Measurements from ENCODE around the gene BOLL.

BOLL gene

DNA sequence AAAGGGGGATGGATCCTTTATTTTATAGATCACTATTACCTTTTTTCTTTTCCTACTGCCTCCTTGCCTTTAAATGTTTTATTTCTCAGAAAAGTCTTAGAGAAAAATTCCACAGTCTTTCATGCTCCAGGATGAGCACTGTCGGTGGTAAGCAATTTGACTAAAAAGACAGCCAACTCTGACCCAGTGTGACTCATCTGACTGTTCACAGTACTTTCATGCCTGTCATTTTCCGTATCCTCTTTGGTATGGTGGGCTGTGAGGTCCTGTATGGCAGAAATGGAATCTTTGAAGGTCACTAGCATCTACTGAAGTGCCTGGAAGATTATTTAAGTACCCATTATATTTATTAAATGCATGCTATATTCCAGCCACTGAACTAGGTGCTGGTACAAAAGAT, 107.6 kb downstream of the BOLL start:
- H3K4me2 ChIP-seq (ENCODE audit: low read length), result no peak overlapping the region
- H3K9me2 ChIP-seq (replicated peaks; ENCODE audit: control insufficient read depth, low read length), result no peaks in the 10 kb centered on the region
- TF ChIP-seq, protein P1, sequence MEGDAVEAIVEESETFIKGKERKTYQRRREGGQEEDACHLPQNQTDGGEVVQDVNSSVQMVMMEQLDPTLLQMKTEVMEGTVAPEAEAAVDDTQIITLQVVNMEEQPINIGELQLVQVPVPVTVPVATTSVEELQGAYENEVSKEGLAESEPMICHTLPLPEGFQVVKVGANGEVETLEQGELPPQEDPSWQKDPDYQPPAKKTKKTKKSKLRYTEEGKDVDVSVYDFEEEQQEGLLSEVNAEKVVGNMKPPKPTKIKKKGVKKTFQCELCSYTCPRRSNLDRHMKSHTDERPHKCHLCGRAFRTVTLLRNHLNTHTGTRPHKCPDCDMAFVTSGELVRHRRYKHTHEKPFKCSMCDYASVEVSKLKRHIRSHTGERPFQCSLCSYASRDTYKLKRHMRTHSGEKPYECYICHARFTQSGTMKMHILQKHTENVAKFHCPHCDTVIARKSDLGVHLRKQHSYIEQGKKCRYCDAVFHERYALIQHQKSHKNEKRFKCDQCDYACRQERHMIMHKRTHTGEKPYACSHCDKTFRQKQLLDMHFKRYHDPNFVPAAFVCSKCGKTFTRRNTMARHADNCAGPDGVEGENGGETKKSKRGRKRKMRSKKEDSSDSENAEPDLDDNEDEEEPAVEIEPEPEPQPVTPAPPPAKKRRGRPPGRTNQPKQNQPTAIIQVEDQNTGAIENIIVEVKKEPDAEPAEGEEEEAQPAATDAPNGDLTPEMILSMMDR (IDR thresholded peaks at IDR 0.05; ENCODE audit: low read depth, low read length, poor library complexity, severe bottlenecking), result no peak
- no peak for TF ChIP-seq EZH2phosphoT487 (IDR thresholded peaks at IDR 0.05; ENCODE audit: borderline replicate concordance, low read length)
- H3K9me3 ChIP-seq (ENCODE audit: control insufficient read depth, insufficient read depth, low read length), result no peaks in the 10 kb centered on the region
- H3K4me3 ChIP-seq (ENCODE audit: low read length), result no peak overlapping the region
- no peaks in the 10 kb centered on the region for H3K36me3 ChIP-seq (ENCODE audit: control insufficient read depth, low read length)
- no peaks in the 10 kb centered on the region for H3K79me2 ChIP-seq (ENCODE audit: control insufficient read depth, low read length)
- H3K27ac ChIP-seq (ENCODE audit: low read depth, low read length), result no peak overlapping the region
- no peaks in the 10 kb centered on the region for H3K4me1 ChIP-seq (ENCODE audit: control insufficient read depth, low read length)
- H3F3A ChIP-seq (ENCODE audit: control insufficient read depth, insufficient read depth), result no peaks in the 10 kb centered on the region
- H4K20me1 ChIP-seq (ENCODE audit: control insufficient read depth, insufficient read depth, low read depth, low read length), result no peaks in the 10 kb centered on the region
- H3K27me3 ChIP-seq (ENCODE audit: control insufficient read depth, low read length), result peaks cover 9% of the 10 kb centered on the region

DNA sequence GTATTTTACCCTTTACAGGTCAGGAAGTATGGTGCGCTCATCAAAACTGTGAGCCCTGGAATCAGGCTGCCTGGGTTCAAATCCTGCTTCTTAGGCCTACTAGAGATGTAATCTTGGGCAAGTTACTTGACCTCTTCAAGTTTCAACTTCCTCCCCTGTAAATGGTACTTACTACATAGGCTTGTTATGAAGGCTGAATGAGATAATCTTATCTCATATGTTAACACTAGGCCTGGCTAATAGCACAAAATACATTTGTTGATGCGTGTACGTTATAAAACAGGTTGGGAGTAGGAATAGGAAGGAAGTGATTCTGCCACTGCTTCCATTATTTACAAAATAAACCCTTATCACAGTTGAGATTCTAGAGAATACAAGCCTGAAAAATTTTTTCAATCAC, 108.1 kb downstream of the BOLL start:
- no peak overlapping the region for H3K27ac ChIP-seq (ENCODE audit: low read depth, low read length)

More for the DNA sequence above, 108.1 kb downstream of the BOLL start:
- Histone ChIP-seq H3K9me3 (ENCODE audit: control insufficient read depth, insufficient read depth, low read length) (no peaks in the 10 kb centered on the region), H3K27me3 (ENCODE audit: control insufficient read depth, low read length) (peaks cover 9% of the 10 kb centered on the region), H3K4me1 (ENCODE audit: control insufficient read depth, low read length) (no peaks in the 10 kb centered on the region), H3K9me2 (replicated peaks; ENCODE audit: control insufficient read depth, low read length) (no peaks in the 10 kb centered on the region), H4K20me1 (ENCODE audit: control insufficient read depth, insufficient read depth, low read depth, low read length) (no peaks in the 10 kb centered on the region), H3K79me2 (ENCODE audit: control insufficient read depth, low read length) (no peaks in the 10 kb centered on the region), H3K36me3 (ENCODE audit: control insufficient read depth, low read length) (no peaks in the 10 kb centered on the region), H3F3A (ENCODE audit: control insufficient read depth, insufficient read depth) (no peaks in the 10 kb centered on the region), H3K4me2 (ENCODE audit: low read length) (no peak overlapping the region), H3K4me3 (ENCODE audit: low read length) (no peak overlapping the region)
- TF ChIP-seq EZH2phosphoT487 (IDR thresholded peaks at IDR 0.05; ENCODE audit: borderline replicate concordance, low read length), result no peak
- TF ChIP-seq, protein P1 (IDR thresholded peaks at IDR 0.05; ENCODE audit: low read depth, low read length, poor library complexity, severe bottlenecking), result no peak

Data from DOHH2 (cell line).